Measurements from ENCODE around the gene SEC63. TPM values are rescaled to one million over a fixed set of nuclear protein-coding genes. Genes with fewer than 3 reads are reported as not detected.
A peak's percentile ranks its signal among the peaks of the same experiment; 100 is the strongest.

SEC63 gene
- 43.0 and 101 TPM in 2 replicates for total RNA-seq (2021)
- percentile 90 among the genes with signal in this experiment for Bru-seq, nascent RNA
- BruChase-seq, experiment 1, labeled RNA remaining after a 2-hour chase, result percentile 84 among the genes with signal in this experiment
- BruChase-seq, experiment 2, labeled RNA remaining after a 6-hour chase, result percentile 85 among the genes with signal in this experiment
- long read RNA-seq, full-length matches to known transcripts, result 37 of 61 reads
- long read RNA-seq, partial matches to known transcripts, result 10 of 61 reads
- long read RNA-seq, other reads (novel, unspliced or antisense), result 14 of 61 reads

GRCh38 chr6:107957909-107958688 is at the start of gene SEC63:
SEC63 (minus strand) TSS chr6:107958208; CDS start chr6:107958009, 199 bp downstream.
- Histone ChIP-seq H3K27ac (peak within 1 kb of the TSS; percentile 77), H2AFZ (peak within 1 kb of the TSS; percentile 98), H4K20me1 (ENCODE audit: insufficient read depth) (0 out of 2 replicates have a peak, but pooled peaks cover 8% of the 10 kb centered on the region), H3K4me3 (peak within 1 kb of the TSS; percentile 97), H3F3A (ENCODE audit: insufficient read depth, low read depth) (peaks cover 20% of the 10 kb centered on the region; the same call in 1 of the 2 replicates), H3K4me2 (peak within 1 kb of the TSS; percentile 90), H3K36me3 (ENCODE audit: low read depth) (peaks cover 12% of the 10 kb centered on the region), H3K4me1 (replicated peaks; ENCODE audit: insufficient read depth) (peaks cover 33% of the 10 kb centered on the region), H3K9me3 (ENCODE audit: insufficient read depth, low read depth) (no peaks in the 10 kb centered on the region), H3K9me2 (ENCODE audit: insufficient read depth) (no peaks in the 10 kb centered on the region), H3K27me3 (ENCODE audit: insufficient read depth, low read depth) (no peaks in the 10 kb centered on the region), H3K79me2 (ENCODE audit: low read depth) (peaks cover 55% of the 10 kb centered on the region)
- no TSS peak for BruUV-seq (replicated peaks)
- intact Hi-C loops (cut with micrococcal nuclease; ENCODE audit: unreplicated experiment), result no loop called here
- TF ChIP-seq EZH2 (IDR thresholded peaks at IDR 0.05; ENCODE audit: low read depth) (no peak), CTCF (conservative IDR thresholded peaks at IDR 0.05) (no peak)
- ChIA-PET POLR2A (ENCODE audit: unreplicated experiment) (interaction anchor here (0.7 to 0.8 kb wide), 3 partner anchors 499 to 1045 kb away, joined by 3 to 7 read pairs (median 4); partner anchors contain the start of gene PDSS2), CTCF (no interaction called here)
- DNase-seq, result peak; percentile 94 to 97

GRCh38 chr6:108005961-108006360 is 48.0 kb upstream of the SEC63 start:
- Histone ChIP-seq H3K79me2 (ENCODE audit: low read depth) (no peaks in the 10 kb centered on the region), H2AFZ (no peak overlapping the region), H3K36me3 (ENCODE audit: low read depth) (no peaks in the 10 kb centered on the region), H3K4me3 (no peak overlapping the region), H3K9me2 (ENCODE audit: insufficient read depth) (no peaks in the 10 kb centered on the region), H3K4me2 (no peak overlapping the region), H3K27me3 (ENCODE audit: insufficient read depth, low read depth) (no peaks in the 10 kb centered on the region), H3K4me1 (replicated peaks; ENCODE audit: insufficient read depth) (no peaks in the 10 kb centered on the region), H3F3A (ENCODE audit: insufficient read depth, low read depth) (no peaks in the 10 kb centered on the region), H3K27ac (no peak overlapping the region), H3K9me3 (ENCODE audit: insufficient read depth, low read depth) (no peaks in the 10 kb centered on the region), H4K20me1 (ENCODE audit: insufficient read depth) (no peaks in the 10 kb centered on the region)
- TF ChIP-seq EZH2 (IDR thresholded peaks at IDR 0.05; ENCODE audit: low read depth) (no peak), CTCF (conservative IDR thresholded peaks at IDR 0.05) (no peak)
- no TSS peak for BruUV-seq (replicated peaks)
- no peak for DNase-seq
- intact Hi-C loops (cut with micrococcal nuclease; ENCODE audit: unreplicated experiment), result no loop called here
- POLR2A ChIA-PET (ENCODE audit: unreplicated experiment), result no interaction called here
- CTCF ChIA-PET, result no interaction called here

- Histone ChIP-seq H3K4me2 (no peak overlapping the region), H3K9me2 (ENCODE audit: insufficient read depth) (no peaks in the 10 kb centered on the region), H3F3A (ENCODE audit: insufficient read depth, low read depth) (no peaks in the 10 kb centered on the region), H3K4me1 (replicated peaks; ENCODE audit: insufficient read depth) (no peaks in the 10 kb centered on the region), H3K36me3 (ENCODE audit: low read depth) (no peaks in the 10 kb centered on the region), H3K27ac (no peak overlapping the region), H4K20me1 (ENCODE audit: insufficient read depth) (no peaks in the 10 kb centered on the region), H3K79me2 (ENCODE audit: low read depth) (no peaks in the 10 kb centered on the region), H3K9me3 (ENCODE audit: insufficient read depth, low read depth) (no peaks in the 10 kb centered on the region), H3K27me3 (ENCODE audit: insufficient read depth, low read depth) (no peaks in the 10 kb centered on the region), H2AFZ (no peak overlapping the region), H3K4me3 (no peak overlapping the region)
- ChIA-PET POLR2A (ENCODE audit: unreplicated experiment) (interaction anchor here (0.7 kb wide), 1 partner anchor 264 kb away, joined by 15 read pairs; no protein-coding TSS in a partner anchor), CTCF (no interaction called here)
- TF ChIP-seq CTCF (conservative IDR thresholded peaks at IDR 0.05) (no peak), EZH2 (IDR thresholded peaks at IDR 0.05; ENCODE audit: low read depth) (no peak)
- BruUV-seq (replicated peaks), result no TSS peak
- intact Hi-C loops (cut with micrococcal nuclease; ENCODE audit: unreplicated experiment), result no loop called here
- DNase-seq, result no peak
Measured at GRCh38 chr6:108004861-108005260, 46.9 kb upstream of the SEC63 start.

All from PC-9 (cell line).